ENCODE results near the gene VPS41. TPM values are rescaled to one million over a fixed set of nuclear protein-coding genes. Genes with fewer than 3 reads are reported as not detected.

VPS41 gene
- total RNA-seq, 4 donors from 2014 or later: 26.4 to 116 (median 41.3) TPM

- TF ChIP-seq CTCF (IDR thresholded peaks at IDR 0.05) (no peak), POLR2A (IDR thresholded peaks at IDR 0.05) (no peak)
- Histone ChIP-seq H3K4me3 (no peak overlapping the region), H3K4me1 (no peaks in the 10 kb centered on the region), H3K9me3 (no peaks in the 10 kb centered on the region), H3K27ac (no peak overlapping the region), H3K36me3 (no peaks in the 10 kb centered on the region), H3K27me3 (no peaks in the 10 kb centered on the region)
- DNase-seq: no peak
Observed at GRCh38 chr7:38881947-38882684, 26.9 kb downstream of the VPS41 start.

DNA sequence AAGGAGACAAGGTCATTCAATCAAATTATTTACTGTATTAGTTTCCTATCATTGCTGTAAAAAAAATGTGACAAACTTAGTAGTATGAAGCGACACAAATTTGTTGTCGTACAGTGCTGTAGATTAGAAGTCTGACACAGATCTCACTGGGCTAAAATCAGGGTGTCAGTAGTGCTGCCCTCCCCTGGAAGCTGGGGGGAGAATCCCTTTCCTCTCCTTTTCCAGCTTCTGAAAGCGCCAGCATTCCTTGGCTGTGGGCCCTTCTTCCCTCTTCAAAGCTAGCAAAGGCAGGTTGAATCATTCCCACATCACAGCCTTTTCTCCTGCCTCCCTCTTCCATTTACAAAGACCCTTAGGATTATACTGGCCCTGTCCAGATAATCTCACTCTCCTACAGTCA lies 28.0 kb downstream of the VPS41 start:
- H3K4me1 ChIP-seq: no peaks in the 10 kb centered on the region
- no peak for DNase-seq
- no peaks in the 10 kb centered on the region for H3K9me3 ChIP-seq
- TF ChIP-seq POLR2A (IDR thresholded peaks at IDR 0.05) (no peak), CTCF (IDR thresholded peaks at IDR 0.05) (no peak)
- H3K27me3 ChIP-seq: no peaks in the 10 kb centered on the region
- H3K36me3 ChIP-seq: no peaks in the 10 kb centered on the region
- H3K27ac ChIP-seq: no peak overlapping the region
- H3K4me3 ChIP-seq: no peak overlapping the region

- Histone ChIP-seq H3K4me1 (no peaks in the 10 kb centered on the region), H3K4me3 (no peak overlapping the region), H3K27me3 (no peaks in the 10 kb centered on the region), H3K36me3 (no peaks in the 10 kb centered on the region), H3K27ac (no peak overlapping the region), H3K9me3 (no peaks in the 10 kb centered on the region)
- no peak for DNase-seq
- no peak for TF ChIP-seq POLR2A (IDR thresholded peaks at IDR 0.05)
- no peak for TF ChIP-seq CTCF (IDR thresholded peaks at IDR 0.05)
Observed at GRCh38 chr7:38880454-38880853, 28.5 kb downstream of the VPS41 start.

GRCh38 chr7:38880035-38880434 lies 29.0 kb downstream of the VPS41 start:
- Histone ChIP-seq H3K27me3 (no peaks in the 10 kb centered on the region), H3K27ac (no peak overlapping the region), H3K36me3 (no peaks in the 10 kb centered on the region), H3K9me3 (no peaks in the 10 kb centered on the region), H3K4me1 (no peaks in the 10 kb centered on the region), H3K4me3 (no peak overlapping the region)
- no peak for TF ChIP-seq POLR2A (IDR thresholded peaks at IDR 0.05)
- no peak for TF ChIP-seq CTCF (IDR thresholded peaks at IDR 0.05)
- no peak for DNase-seq

DNA sequence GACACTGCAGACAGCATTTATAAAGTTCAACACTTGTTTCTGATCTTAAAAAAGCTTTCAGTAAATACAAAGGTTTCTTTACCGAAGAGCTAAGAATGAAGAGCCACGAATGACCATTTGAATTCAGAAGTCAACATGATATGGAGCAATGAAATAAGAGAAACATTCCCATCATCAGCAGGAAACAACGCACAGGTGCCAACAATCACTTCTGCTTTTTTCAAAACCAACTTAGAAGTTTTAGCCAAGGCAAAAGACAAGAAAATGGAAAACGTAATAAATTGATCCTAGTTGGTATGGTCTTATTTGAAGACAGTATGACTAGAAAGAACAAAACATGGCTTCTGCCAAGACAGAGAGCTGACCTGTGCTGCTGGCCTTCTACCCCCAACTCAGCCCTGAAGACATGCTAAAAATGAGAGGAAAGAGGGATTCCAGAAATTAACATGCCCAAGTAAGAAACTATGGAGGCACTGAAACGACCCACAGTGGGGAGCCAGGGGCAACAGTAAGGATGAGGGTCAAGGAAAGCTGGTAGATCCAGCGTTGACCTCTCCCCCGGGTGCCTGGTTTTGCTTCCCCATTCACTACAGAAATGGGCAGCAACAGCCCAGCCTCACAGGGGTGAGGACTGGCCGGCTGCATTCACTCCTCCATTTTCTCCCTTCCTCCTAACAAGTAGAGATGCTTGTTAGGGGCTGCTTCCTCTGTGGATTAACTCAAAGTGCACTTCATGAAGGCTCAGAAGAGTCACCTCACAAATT lies 30.1 kb downstream of the VPS41 start:
- no peaks in the 10 kb centered on the region for H3K36me3 ChIP-seq
- H3K4me1 ChIP-seq: no peaks in the 10 kb centered on the region
- no peaks in the 10 kb centered on the region for H3K27me3 ChIP-seq
- TF ChIP-seq POLR2A (IDR thresholded peaks at IDR 0.05) (no peak), CTCF (IDR thresholded peaks at IDR 0.05) (no peak)
- no peak overlapping the region for H3K27ac ChIP-seq
- no peaks in the 10 kb centered on the region for H3K9me3 ChIP-seq
- no peak overlapping the region for H3K4me3 ChIP-seq
- DNase-seq: no peak

Measured in Peyer's patch (tissue), 4 donors.